PFSK-1 (cell line): ENCODE data around the gene ADAM15.

Experiments used
- FOXP2 ChIP-seq: optimal IDR thresholded peaks from 2 replicates; pipeline ENCODE3; 2011; ENCODE audit warnings: borderline replicate concordance, control low read depth, inconsistent platforms; ENCODE audit not compliant: insufficient read depth; ENCODE audit errors: extremely low read length, extremely low read depth
- POLR2AphosphoS5 ChIP-seq: IDR thresholded peaks from 2 replicates; pipeline ENCODE4 v1.6.1; 2012; ENCODE audit warnings: low read depth, mild to moderate bottlenecking, control low read depth, low read length, moderate library complexity
- REST ChIP-seq, 2 experiments: IDR thresholded peaks; 2 replicates each; pipeline versions ENCODE4 v1.6.1 to v1.8.0; 2011 to 2012; ENCODE audit warnings: low read depth in 2 of 2, low read length in 2 of 2, control low read depth in 1 of 2, inconsistent platforms in 1 of 2, mild to moderate bottlenecking in 1 of 2, moderate library complexity in 1 of 2; ENCODE audit not compliant: insufficient read depth in 1 of 2
- SIN3A ChIP-seq: IDR thresholded peaks from 2 replicates; pipeline ENCODE4 v1.6.1; 2012; ENCODE audit warnings: mild to moderate bottlenecking, low read length, moderate library complexity, borderline replicate concordance; ENCODE audit not compliant: insufficient read depth
- TAF1 ChIP-seq: IDR thresholded peaks from 2 replicates; pipeline ENCODE4 v1.6.1; 2012; ENCODE audit warnings: low read length, control low read depth, borderline replicate concordance; ENCODE audit not compliant: insufficient read depth

ADAM15 gene

GRCh38 chr1:155076371-155076770, 25.3 kb downstream of the ADAM15 start:
- no peak for TF ChIP-seq FOXP2
- no peak for TF ChIP-seq POLR2AphosphoS5
- no peak for TF ChIP-seq TAF1
- no peak for TF ChIP-seq REST (IDR thresholded peaks at IDR 0.05; ENCODE audit: insufficient read depth in 1 of 2, low read depth in 2 of 2, low read length in 2 of 2)
- no peak for TF ChIP-seq SIN3A

- TF ChIP-seq FOXP2 = no peak
Observed at GRCh38 chr1:155077346-155077745, 26.2 kb downstream of the ADAM15 start.

- TF ChIP-seq REST (IDR thresholded peaks at IDR 0.05; ENCODE audit: insufficient read depth in 1 of 2, low read depth in 2 of 2, low read length in 2 of 2) (no peak), SIN3A (no peak), FOXP2 (no peak), TAF1 (no peak), POLR2AphosphoS5 (no peak)
Observed at GRCh38 chr1:155077758-155078445, 26.8 kb downstream of the ADAM15 start.

- no peak for TF ChIP-seq POLR2AphosphoS5
- TF ChIP-seq TAF1 = no peak
- TF ChIP-seq FOXP2 = no peak
- no peak for TF ChIP-seq REST (IDR thresholded peaks at IDR 0.05; ENCODE audit: insufficient read depth in 1 of 2, low read depth in 2 of 2, low read length in 2 of 2)
- TF ChIP-seq SIN3A = no peak
Observed at GRCh38 chr1:155078469-155079209, 27.5 kb downstream of the ADAM15 start, which contains the start of gene EFNA3. TSS of gene EFNA3 (plus strand) at chr1:155078837. CDS start at chr1:155078942, 105 bp downstream.

- TF ChIP-seq POLR2AphosphoS5 (no peak), FOXP2 (no peak), TAF1 (no peak), REST (IDR thresholded peaks at IDR 0.05; ENCODE audit: insufficient read depth in 1 of 2, low read depth in 2 of 2, low read length in 2 of 2) (no peak), SIN3A (no peak)
Observed at GRCh38 chr1:155079210-155079486, 28.0 kb downstream of the ADAM15 start.
